Measurements from ENCODE around the gene ABCA10.

DNA sequence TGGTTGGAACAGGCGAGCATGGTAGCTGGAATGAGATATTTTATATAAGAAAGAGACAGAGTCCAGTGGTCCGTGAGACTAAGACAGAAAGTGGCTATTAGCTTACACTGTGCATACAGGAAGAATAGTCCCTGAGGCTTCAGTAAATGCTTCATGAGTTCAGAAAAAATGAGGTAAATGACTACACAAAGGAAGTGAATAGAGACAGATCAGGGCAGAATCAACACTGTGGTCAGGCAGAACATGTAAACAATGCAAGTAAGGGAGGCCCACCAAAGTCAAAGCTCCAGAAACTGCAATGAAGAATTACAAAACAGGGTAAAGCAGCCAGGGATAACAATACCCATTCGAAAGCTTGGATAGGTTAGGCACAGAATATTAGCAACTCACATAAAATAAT is 4.8 kb downstream of the ABCA10 start:
- no peak for TF ChIP-seq USF1 (CRISPR knock-in tag; IDR thresholded peaks at IDR 0.05)
- TF ChIP-seq CREM (CRISPR knock-in tag; IDR thresholded peaks at IDR 0.05), result no peak
- TF ChIP-seq, protein P1, sequence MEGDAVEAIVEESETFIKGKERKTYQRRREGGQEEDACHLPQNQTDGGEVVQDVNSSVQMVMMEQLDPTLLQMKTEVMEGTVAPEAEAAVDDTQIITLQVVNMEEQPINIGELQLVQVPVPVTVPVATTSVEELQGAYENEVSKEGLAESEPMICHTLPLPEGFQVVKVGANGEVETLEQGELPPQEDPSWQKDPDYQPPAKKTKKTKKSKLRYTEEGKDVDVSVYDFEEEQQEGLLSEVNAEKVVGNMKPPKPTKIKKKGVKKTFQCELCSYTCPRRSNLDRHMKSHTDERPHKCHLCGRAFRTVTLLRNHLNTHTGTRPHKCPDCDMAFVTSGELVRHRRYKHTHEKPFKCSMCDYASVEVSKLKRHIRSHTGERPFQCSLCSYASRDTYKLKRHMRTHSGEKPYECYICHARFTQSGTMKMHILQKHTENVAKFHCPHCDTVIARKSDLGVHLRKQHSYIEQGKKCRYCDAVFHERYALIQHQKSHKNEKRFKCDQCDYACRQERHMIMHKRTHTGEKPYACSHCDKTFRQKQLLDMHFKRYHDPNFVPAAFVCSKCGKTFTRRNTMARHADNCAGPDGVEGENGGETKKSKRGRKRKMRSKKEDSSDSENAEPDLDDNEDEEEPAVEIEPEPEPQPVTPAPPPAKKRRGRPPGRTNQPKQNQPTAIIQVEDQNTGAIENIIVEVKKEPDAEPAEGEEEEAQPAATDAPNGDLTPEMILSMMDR (IDR thresholded peaks at IDR 0.05), result no peak
- no peak for TF ChIP-seq ZBTB21 (CRISPR knock-in tag; IDR thresholded peaks at IDR 0.05; ENCODE audit: borderline replicate concordance)
- no peak for TF ChIP-seq ZNF396 (CRISPR knock-in tag; IDR thresholded peaks at IDR 0.05; ENCODE audit: borderline replicate concordance)
- TF ChIP-seq SP1 (CRISPR knock-in tag; conservative IDR thresholded peaks at IDR 0.05), result no peak
- TF ChIP-seq MXD4 (CRISPR knock-in tag; IDR thresholded peaks at IDR 0.05; ENCODE audit: borderline replicate concordance), result no peak
- no peak for TF ChIP-seq E2F5 (CRISPR knock-in tag; IDR thresholded peaks at IDR 0.05)
- no peak for TF ChIP-seq E2F4 (CRISPR knock-in tag; IDR thresholded peaks at IDR 0.05; ENCODE audit: borderline replicate concordance, low read depth)
- TF ChIP-seq, protein P2, sequence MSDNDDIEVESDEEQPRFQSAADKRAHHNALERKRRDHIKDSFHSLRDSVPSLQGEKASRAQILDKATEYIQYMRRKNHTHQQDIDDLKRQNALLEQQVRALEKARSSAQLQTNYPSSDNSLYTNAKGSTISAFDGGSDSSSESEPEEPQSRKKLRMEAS (CRISPR knock-in tag; IDR thresholded peaks at IDR 0.05), result no peak
